ENCODE data around the gene SLC7A10. TPM values are rescaled to one million over a fixed set of nuclear protein-coding genes. Genes with fewer than 3 reads are reported as not detected.

The SLC7A10 gene
- total RNA-seq, 1 experiment from 2014 or later, result 2.9 TPM

- Mint-ChIP-seq H3K4me1 (peaks cover 6 to 8% of the 10 kb centered on the region in 2 experiments; a peak in 2 of 4 replicates), H3K36me3 (ENCODE audit: insufficient read depth in 1 of 3, low read depth in 3 of 3) (peaks cover 0 to 3% (median 0%) of the 10 kb centered on the region in 3 experiments; a peak in 3 of 7 replicates), H3K27ac (no peak overlapping the region; a peak in 1 of 7 replicates), H3K4me3 (no peak overlapping the region), H3K9me3 (peaks cover 4 to 5% of the 10 kb centered on the region in 2 experiments; a peak in 3 of 5 replicates), H3K27me3 (ENCODE audit: low read depth) (peaks cover 2% of the 10 kb centered on the region)
- Histone ChIP-seq H3K18ac (ENCODE audit: insufficient read length, low read depth, low read length) (no peak overlapping the region), H2BK5ac (ENCODE audit: insufficient read length, low read length) (no peak overlapping the region), H4K8ac (replicated peaks; ENCODE audit: insufficient read length, low read depth, low read length) (no peak overlapping the region), H2BK120ac (ENCODE audit: low read depth, low read length, poor library complexity, severe bottlenecking) (no peak overlapping the region), H3K56ac (ENCODE audit: insufficient read length, low read depth, low read length) (no peak overlapping the region), H2AK5ac (ENCODE audit: insufficient read length, low read length) (no peak overlapping the region), H4K20me1 (ENCODE audit: control insufficient read depth, insufficient read depth, insufficient read length) (no peaks in the 10 kb centered on the region), H4K5ac (ENCODE audit: insufficient read length, low read depth, low read length) (no peak overlapping the region), H2BK12ac (ENCODE audit: insufficient read length, low read depth, low read length) (no peak overlapping the region), H3T11ph (ENCODE audit: low read length) (no peak overlapping the region), H3K4me2 (ENCODE audit: insufficient read depth, insufficient read length, low read length) (no peak overlapping the region), H3K79me2 (ENCODE audit: insufficient read depth, low read length) (no peaks in the 10 kb centered on the region), H3K14ac (ENCODE audit: insufficient read depth, low read length) (no peak overlapping the region), H3K23me2 (ENCODE audit: insufficient read length, low read depth, low read length, poor library complexity, severe bottlenecking) (no peaks in the 10 kb centered on the region), H3K79me1 (ENCODE audit: insufficient read depth, low read depth, low read length, poor library complexity, severe bottlenecking) (no peaks in the 10 kb centered on the region), H3K27ac (ENCODE audit: insufficient read length, low read depth, low read length) (no peak overlapping the region), H3K9me3 (ENCODE audit: control insufficient read depth, low read depth, low read length) (no peaks in the 10 kb centered on the region), H3K23ac (ENCODE audit: insufficient read length, low read depth, low read length) (no peak overlapping the region), H3K9ac (ENCODE audit: extremely low read depth, insufficient read length, low read length) (no peak overlapping the region), H2BK20ac (ENCODE audit: low read depth, low read length, poor library complexity, severe bottlenecking) (no peak overlapping the region), H3K4me1 (ENCODE audit: insufficient read depth, low read length) (no peaks in the 10 kb centered on the region), H4K91ac (ENCODE audit: insufficient read length, low read depth, low read length) (no peak overlapping the region), H3K27me3 (ENCODE audit: insufficient read depth, low read length) (no peaks in the 10 kb centered on the region), H3K4ac (ENCODE audit: low read depth, low read length) (no peak overlapping the region), H2AFZ (ENCODE audit: low read length) (no peak overlapping the region), H2BK15ac (ENCODE audit: low read depth, low read length) (no peak overlapping the region)
- no CpG with 5 or more reads among the region's 24 CpGs for WGBS (ENCODE audit: extremely low coverage, insufficient read length, low lambda C conversion rate)
- DNase-seq, result no peak
- TF ChIP-seq CTCF (conservative IDR thresholded peaks at IDR 0.05), result no peak
Observed at GRCh38 chr19:33260628-33261418, 35.2 kb upstream of the SLC7A10 start.
